Hematopoietic multipotent progenitor cell treated with erythropoietin and hydrocortisone succinate and interleukin-3 and kit ligand, for 8 days (in vitro differentiated cells): ENCODE results near the gene CDR2L.
A peak's percentile ranks its signal among the peaks of the same experiment; 100 is the strongest.

Experiments
- DNase-seq: peaks from one replicate; pipeline ENCODE4 v3.0.0-alpha.2; 2015

Gene CDR2L

DNA sequence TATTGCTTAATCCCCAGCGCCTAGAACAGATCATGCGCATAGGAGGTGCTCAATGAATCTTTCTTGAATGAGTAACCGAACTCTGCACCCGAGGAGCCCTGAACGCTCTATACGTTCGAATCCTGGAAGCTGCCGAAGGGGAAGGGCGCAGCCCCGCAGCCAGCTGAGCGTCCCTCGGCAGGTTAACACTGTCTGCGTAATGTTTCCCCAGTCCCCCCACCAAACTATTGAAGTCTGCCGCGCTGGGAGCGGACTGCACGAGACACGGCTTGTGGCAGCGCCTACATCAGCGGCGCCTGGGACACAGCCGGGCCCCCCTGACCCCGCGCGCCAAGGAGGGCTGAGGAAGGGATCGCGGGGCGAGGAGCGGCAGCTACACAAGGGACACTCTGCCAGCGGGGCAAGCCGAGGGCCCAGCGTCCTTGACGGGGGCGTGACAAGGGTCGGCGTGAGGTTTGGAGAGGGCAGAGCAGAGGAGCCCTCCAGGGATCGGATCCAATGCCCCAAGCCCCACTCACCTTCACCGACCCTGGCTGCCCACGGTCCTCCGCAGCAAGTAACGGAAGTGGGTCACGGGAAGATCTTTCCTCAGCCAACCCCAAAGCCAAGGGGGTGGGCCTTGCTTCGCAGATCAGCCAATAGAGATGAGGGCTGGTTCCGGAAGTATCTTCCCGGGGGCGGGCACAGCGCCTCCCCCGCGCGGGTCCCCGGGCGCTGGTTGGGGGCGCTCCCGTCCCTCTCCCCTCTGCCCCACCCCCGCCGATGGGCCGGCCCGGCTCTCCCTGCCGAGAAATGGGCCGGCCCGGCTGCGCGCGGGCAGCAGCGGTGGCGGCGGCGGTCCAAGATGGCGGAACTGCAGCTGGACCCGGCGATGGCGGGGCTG lies 59.2 kb downstream of the CDR2L start, which contains the start of the genes ATP5PD and KCTD2:
ATP5PD (minus strand) TSS at position 563 of the 883 bp plus-strand sequence. CDS start 4,319 bp downstream, outside the sequence.
KCTD2 (plus strand) TSS at position 819 of the 883 bp plus-strand sequence; CDS start at position 845, 26 bp downstream.
- DNase-seq: peak; percentile 96

DNA sequence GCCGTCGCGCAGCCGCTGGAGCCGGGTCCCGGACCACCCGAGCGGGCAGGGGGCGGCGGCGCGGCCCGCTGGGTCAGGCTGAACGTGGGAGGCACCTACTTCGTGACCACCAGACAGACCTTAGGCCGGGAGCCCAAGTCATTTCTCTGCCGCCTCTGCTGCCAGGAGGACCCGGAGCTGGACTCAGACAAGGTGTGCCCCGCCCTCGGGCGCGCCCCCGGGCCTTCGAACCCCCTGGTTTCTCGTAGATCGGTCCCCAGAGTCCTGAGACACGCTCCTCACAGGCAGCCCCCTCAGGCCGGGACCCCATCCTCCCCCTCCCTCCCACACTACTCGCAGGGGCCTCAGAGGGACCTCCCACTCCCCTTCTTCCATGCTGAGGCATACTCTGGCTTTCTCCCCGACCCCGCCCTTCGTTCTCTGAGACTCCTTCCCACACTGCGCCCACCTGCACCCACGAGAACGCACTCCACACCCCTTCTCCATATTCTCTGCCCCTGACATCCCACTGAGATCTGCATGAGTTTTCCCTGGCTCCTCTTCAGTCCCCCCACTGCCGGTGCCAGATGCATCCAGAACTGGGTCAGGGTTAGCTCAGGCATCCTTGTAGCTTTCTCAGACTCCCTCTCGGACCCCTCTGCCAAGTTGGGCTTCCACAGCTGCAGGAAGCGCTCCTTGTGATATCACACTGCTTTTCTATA lies 60.1 kb downstream of the CDR2L start:
- no peak for DNase-seq

DNA sequence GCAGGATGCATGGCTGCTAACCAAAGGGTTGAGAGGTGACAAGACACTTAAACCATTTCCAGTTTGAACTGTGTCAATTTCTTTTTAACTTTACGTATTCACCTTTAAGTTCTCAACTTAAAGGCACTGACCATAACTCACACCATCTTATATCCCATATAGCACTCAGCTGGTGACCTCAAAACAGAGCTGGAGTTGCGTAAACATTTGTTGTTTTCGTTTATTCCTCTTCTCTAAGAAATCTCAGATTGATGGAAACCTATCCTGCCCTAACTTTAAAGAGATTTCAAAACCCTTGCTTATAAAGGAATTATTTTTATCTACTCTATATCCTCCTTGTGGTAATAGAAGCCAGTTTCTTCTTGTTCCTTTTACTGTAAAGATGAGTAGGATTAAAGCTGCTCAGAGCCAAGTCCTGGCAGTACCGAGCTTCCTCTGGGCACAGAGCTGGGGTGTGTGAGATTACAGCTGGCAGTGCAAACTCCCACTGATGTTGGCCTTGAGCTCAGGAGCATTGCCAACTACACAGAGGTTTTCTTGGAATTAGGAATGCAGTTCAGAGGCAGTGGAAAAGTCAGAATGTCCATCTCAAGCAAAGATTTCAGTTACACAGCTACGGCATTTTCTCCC lies 60.9 kb downstream of the CDR2L start:
- DNase-seq: peak; percentile 39

DNA sequence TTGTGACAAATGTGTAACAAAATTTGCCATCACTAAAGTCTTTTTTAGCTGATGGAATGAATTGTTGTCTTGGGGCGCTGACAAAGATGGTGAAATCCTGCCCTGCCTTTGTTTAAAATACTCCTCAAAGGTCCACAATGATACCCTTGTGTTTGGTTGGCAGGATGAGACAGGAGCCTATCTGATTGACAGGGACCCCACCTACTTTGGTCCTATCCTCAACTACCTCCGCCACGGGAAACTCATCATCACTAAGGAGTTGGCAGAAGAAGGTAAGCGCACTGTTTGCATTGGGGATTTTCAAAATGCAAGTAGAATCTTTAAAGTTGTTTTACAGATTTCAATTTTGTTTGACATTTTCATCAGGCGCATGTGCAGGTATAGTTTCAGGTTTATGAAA lies 61.6 kb downstream of the CDR2L start:
- no peak for DNase-seq

DNA sequence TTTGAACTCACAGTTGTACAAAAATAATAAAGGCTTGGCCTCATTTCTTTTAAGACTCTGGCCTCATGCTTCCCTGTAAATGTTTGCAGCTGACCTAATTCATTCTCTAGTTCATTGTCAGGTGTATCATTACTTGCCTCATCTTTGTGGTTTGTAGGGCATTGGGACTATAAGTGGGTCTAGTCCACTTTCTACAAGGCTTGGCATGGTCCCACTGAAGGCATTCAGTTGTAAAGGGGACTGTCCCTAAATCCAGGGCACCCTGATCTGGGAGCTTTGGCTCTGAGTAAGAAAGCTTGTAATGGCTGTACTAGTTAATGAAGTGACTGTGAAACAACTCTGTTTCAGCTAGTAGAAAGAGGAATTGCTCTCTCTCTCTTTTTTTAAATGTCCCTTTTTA lies 62.3 kb downstream of the CDR2L start:
- no peak for DNase-seq

DNA sequence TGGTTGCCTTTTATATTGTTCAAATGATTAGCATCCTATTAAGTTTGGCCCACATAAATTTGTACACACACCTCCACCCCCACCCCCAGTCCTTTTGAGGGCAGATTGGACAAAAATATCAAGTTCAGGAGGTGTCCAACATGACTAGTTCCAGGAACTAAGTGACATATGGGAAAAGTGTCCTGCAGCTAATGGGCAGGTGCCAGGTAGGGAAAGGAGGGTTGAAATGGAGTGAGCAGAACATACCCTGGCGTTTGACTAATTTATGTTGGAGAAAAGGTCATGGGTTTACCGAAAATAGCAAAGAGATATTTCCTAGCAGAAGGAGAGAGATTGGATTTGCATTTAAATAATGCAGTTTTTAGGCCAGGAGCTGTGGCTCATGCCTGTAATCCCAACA lies 64.5 kb downstream of the CDR2L start:
- no peak for DNase-seq
